HG02943 (cell line): ENCODE results near the gene KCNQ1.

Experiments used
- ATAC-seq: cut with Tn5 transposase; IDR thresholded peaks from one replicate; pipeline ENCODE4 v1.9.1; 2021; ENCODE audit warnings: mild to moderate bottlenecking, low read depth, moderate library complexity; ENCODE audit not compliant: unreplicated experiment

The KCNQ1 gene

GRCh38 chr11:2459016-2459725, 14.4 kb downstream of the KCNQ1 start:
- no peak for ATAC-seq

DNA sequence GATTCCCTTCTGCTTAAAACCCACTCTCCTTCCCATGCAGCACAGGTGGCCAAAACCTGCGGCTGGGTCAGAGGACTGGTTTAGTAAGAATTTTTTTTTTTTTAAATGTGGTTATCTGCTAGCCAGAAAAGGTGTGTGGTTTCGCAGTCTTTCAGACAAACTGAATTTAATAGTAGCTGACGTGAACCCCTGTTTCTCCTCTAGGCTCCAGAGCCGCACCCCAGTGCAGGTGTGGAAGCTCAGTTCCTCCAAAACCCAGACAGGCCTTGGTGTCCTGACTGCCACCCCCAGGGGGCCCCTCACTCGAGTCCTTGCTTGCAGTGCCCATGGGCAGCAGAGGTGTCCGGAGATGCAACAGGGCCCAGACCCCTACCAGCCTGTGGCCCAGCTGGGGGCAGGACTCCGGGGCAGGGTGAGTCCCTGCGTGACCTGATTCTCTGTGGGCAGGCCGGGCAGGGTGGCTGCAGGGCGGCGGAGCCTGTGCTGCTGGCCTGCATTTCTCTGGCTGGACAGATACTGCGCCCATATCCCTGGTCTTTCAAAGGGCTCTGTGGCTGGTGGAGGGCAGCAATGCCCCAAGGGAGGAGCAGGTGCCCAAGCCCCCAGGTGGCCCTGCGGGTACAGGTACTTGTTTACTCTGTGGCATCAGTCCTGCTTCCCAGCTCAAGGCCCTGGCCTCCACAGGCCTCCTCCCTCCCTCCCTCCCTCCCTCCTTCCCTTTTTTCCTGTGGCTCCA, 15.2 kb downstream of the KCNQ1 start:
- no peak for ATAC-seq

DNA sequence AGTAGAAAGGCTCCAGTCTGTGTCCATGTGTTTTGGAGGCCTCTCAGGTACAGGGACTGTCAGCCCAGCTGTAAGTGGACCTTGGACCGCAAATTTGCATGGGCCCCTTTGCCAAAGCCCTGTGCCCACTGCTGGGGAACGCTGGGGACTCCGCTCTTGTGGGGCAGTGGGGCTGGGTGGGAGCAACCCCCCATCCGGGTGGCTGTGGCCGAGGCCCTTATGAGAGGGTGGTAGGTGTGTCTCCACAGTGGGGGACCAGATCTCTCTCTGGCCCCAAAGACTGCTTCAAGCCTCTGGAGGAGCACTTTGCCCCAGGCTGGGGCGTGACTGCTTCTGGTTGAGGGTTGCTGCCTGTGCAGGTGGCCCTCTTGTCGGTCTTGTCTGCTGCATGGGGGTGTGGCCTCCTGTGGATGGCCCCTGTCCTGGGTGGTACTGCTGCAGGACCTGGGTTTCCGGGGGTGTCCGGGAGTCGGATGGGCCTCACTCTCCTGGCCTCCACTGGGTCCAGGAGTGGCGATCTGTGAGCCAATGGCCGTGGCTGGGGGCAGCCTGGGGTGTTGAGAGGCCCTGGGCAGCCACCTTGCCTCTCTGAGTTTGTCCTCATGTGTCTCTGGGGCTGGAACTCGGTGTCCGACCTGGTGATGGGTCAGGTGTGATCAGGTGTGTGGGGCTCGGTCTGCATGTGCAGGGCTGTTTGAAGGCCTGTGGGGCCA, 15.9 kb downstream of the KCNQ1 start:
- no peak for ATAC-seq

DNA sequence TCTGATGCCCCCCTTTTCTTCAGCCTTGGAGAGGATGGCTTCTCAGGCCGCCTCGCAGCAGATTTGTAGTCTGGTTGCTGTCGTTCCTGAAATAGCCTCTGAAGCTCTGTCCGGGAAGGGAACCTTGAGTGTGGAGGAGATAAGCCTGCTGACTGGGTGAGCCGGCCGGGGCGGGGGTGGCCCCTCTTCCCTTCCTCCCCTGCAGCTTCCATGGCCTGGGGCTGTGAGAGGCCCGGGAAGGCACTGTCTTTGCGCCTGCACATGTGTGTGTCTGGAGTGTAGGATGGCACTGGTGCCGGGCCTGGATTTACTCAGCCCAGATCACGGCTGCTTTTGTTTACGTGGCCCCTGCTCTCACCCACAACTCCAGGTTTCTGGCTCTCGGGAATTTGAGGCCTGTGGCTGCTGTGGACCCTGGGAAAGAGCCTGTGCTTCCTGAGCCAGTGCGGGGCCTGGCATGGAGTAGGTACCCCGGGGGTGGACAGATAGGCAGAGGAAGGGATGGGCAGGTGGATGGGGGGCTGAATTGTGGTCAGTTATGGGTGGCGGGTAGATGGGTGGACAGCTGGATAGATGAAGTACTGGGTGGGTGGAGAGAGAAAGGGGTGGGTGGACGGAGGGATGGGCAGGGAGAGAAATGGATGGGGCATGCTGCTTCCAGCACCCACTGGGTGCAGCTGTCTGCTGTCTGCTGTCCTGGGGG, 16.6 kb downstream of the KCNQ1 start:
- no peak for ATAC-seq

- no peak for ATAC-seq
These were observed 17.2 kb downstream of the KCNQ1 start for GRCh38 chr11:2461956-2462542.

GRCh38 chr11:2462543-2462985, 17.8 kb downstream of the KCNQ1 start:
- no peak for ATAC-seq

GRCh38 chr11:2462986-2463765, 18.4 kb downstream of the KCNQ1 start:
- no peak for ATAC-seq

- ATAC-seq: no peak
These were observed 19.0 kb downstream of the KCNQ1 start for GRCh38 chr11:2463766-2464277.

DNA sequence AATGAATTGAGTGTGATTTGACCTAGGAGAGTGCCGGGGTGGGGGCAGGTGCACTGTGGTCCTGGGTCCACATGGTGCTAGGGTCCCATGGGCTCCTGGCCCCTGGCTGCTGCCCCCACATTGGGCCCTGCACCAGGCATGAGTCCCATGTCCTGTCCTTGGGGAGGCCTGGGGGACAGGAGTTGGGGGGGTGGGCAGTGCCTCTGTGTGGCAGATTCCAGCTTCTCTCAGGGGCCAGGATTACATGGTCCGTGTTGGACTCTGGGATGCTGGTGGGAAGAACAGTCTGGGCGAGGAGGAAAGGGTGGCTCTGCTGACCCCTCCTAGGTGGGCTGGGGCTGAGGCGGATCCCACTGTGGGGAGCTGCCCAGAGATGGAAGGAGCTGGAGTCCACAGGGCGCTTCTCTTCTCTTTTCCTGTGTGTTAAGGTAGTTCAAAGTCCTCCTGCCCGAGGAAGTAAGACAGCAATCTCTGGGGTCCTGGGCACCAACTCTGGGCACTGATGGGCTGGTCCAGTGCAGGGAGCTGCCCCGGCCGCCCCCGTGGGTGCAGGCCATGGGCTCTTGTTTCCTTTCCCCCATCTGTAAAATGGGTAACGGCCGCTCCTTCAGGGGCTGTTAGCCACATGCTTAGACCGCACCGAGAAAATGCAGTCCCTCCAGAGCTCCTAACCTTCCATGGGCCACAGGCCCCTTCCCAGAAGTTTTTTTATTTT, 19.8 kb downstream of the KCNQ1 start:
- no peak for ATAC-seq

DNA sequence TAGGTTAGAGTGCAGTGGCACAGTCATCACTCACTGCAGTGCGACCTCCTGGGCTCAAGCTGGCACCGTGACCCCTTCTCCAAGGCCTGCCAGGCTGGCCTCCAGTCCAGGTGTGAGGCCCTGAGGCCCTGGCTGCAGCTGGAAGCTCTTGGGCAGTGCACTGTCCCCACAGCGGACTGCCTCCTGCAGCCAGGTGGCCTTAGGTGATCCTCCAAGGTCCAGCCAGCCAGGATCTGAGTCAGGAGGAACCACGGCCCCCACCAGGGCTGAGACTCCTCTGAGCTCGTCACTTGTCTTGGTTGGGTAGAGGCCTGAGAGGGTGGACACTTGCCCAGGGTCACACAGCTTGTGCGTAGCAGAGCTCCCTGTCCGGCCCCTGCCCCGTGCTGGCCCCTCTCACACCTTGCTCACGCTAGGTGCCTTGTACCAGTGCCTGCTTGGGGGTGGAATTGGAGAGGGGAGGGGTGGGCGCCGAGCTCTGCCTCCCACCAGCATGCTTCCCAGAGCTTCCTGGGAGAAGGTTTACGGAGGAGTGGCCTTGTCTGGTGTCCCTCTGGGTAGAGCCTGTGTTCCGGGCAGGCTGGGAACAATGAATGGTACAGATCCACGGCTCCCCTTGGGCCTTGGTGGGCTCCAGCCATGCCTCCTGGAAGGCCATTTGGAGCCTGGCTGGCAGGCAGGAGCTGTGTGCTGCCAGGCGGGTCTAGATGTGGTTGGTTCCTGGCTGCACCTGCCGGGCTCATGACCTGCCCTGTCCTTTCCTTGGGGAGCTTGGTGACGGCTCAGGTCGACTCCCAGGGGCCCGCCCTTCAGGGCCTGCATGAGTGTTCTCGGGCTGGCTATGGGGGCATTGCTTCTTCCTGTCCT, 20.6 kb downstream of the KCNQ1 start:
- ATAC-seq: no peak

- ATAC-seq: no peak
These were observed 21.4 kb downstream of the KCNQ1 start for GRCh38 chr11:2466069-2466801.

GRCh38 chr11:2466869-2467694, 22.3 kb downstream of the KCNQ1 start:
- no peak for ATAC-seq

GRCh38 chr11:2467695-2468055, 22.9 kb downstream of the KCNQ1 start:
- ATAC-seq: no peak

- no peak for ATAC-seq
These were observed 23.8 kb downstream of the KCNQ1 start for GRCh38 chr11:2468363-2469235.

DNA sequence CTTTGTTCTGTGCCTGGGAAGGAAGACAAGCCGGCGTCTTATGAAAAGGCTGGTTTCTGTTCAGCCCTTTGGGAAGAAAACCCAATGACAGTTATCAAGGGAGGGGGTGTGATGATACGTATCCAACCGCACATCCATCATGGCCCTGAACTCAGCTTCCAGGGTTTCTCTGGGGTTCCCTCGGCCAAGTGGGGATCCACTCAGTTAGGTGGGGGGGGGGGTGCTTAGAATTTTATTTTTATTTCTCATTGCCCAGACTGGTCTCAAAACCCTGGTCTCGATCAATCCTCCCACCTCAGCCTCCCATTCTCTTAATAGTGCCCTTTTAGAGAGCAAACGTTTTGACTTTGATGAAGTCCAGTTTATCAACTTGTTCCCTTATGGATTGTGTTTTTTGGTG, 25.7 kb downstream of the KCNQ1 start:
- no peak for ATAC-seq
